A673 (cell line): ENCODE results near the gene CNTN5. TPM values are rescaled to one million over a fixed set of nuclear protein-coding genes. Genes with fewer than 3 reads are reported as not detected.
A peak's percentile ranks its signal among the peaks of the same experiment; 100 is the strongest.

Experiments used
- BruUV-seq: library from RNA; stranded (reverse); fragments of 400-500 nt; replicated peaks from 2 replicates; lab custom pipeline; 2021; lab: Mats Ljungman, UMichigan
- CTCF ChIA-PET: fragments of 300-600 bp; sonication (Branson Sonifier 250); formaldehyde crosslinking; loops from one replicate; lab custom pipeline; 2022; ENCODE audit warnings: antibody characterized with exemption; lab: Charles Lee
- POLR2A ChIA-PET: fragments of 300-600 bp; sonication (Branson Sonifier 250); formaldehyde crosslinking; loops from one replicate; lab custom pipeline; 2022; ENCODE audit warnings: antibody characterized with exemption; ENCODE audit not compliant: low non-redundant PET; lab: Charles Lee
- DNase-seq: peaks from one replicate; pipeline ENCODE4 v3.0.0-alpha.2; 2015; ENCODE audit warnings: low spot score
- H3K27ac ChIP-seq: fragments of 200-600 bp; sonication (generic); 2 replicates; pipeline ENCODE4 v1.5.1; 2016; ENCODE audit warnings: mixed run types, low read depth, mild to moderate bottlenecking, mixed read lengths, antibody characterized with exemption, low read length; ENCODE audit not compliant: poor library complexity, severe bottlenecking
- H3K27me3 ChIP-seq: fragments of 200-600 bp; sonication (generic); replicated peaks from 2 replicates; pipeline ENCODE4 v1.6.1; 2017; ENCODE audit warnings: mixed run types, low read depth, mild to moderate bottlenecking, mixed read lengths, antibody characterized with exemption, low read length; ENCODE audit not compliant: insufficient read depth, poor library complexity
- H3K36me3 ChIP-seq: fragments of 200-600 bp; sonication (generic); 2 replicates; pipeline ENCODE4 v1.6.1; 2016; ENCODE audit warnings: mixed run types, mild to moderate bottlenecking, mixed read lengths, antibody characterized with exemption, low read length; ENCODE audit not compliant: insufficient read depth, poor library complexity, severe bottlenecking
- H3K4me1 ChIP-seq: fragments of 200-600 bp; sonication (generic); 2 replicates; pipeline ENCODE4 v1.6.1; 2017; ENCODE audit warnings: mixed run types, mild to moderate bottlenecking, mixed read lengths, antibody characterized with exemption, low read length; ENCODE audit not compliant: insufficient read depth, poor library complexity, severe bottlenecking
- H3K4me3 ChIP-seq: fragments of 200-600 bp; sonication (generic); 2 replicates; pipeline ENCODE4 v1.5.1; 2016; ENCODE audit warnings: low read depth, mixed run types, mild to moderate bottlenecking, mixed read lengths, low read length; ENCODE audit not compliant: poor library complexity, severe bottlenecking
- H3K9me3 ChIP-seq: fragments of 200-600 bp; sonication (generic); 2 replicates; pipeline ENCODE4 v1.6.1; 2016; ENCODE audit warnings: mixed run types, low read depth, mild to moderate bottlenecking, mixed read lengths, antibody characterized with exemption, low read length; ENCODE audit not compliant: poor library complexity, severe bottlenecking
- EZH2 ChIP-seq: fragments of 200-600 bp; sonication (generic); IDR thresholded peaks from 2 replicates; pipeline ENCODE4 v1.6.1; 2017; ENCODE audit warnings: borderline replicate concordance, low read depth, mild to moderate bottlenecking, mixed read lengths, antibody characterized with exemption, low read length; ENCODE audit not compliant: poor library complexity, severe bottlenecking
- intact Hi-C: fragments of 100-400 bp; cut with micrococcal nuclease; formaldehyde crosslinking; loops from one replicate; pipeline ENCODE4 v1.10.0; 2022; ENCODE audit not compliant: unreplicated experiment
- total RNA-seq: library from RNA; stranded (reverse); gene quantifications from 2 replicates; pipeline ENCODE4 v1.2.3, GENCODE V29; 2021
- TF ChIP-seq, protein P1 (sequence below): fragments of 300-800, 200-600 bp; sonication (generic); conservative IDR thresholded peaks from 2 replicates; pipeline ENCODE4 v1.5.1; 2017; ENCODE audit warnings: low read depth, mild to moderate bottlenecking, antibody characterized with exemption, low read length, moderate library complexity, mixed read lengths

Gene CNTN5
- total RNA-seq, 1 experiment from 2014 or later = 0.80 TPM

DNA sequence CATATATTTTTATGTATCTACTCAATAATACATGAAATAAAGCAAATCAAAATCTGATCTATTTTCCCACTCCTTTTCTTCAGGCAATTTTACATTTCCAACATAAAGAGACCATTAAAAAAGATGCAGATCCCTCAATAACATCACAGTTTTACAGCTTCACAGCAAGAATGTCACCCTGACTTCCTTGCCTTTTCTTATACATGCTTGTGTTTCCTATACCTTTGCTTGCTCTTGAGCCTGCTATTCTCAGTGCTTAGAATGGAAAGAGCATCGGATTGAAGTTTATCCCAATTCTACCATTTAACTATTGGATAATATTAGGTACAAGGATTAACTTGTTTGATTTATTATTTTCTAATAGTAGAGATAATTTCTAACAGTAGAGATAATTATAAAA, 176.7 kb downstream of the CNTN5 start:
- H3K36me3 ChIP-seq = no peaks in the 10 kb centered on the region
- H3K9me3 ChIP-seq = no peaks in the 10 kb centered on the region
- TF ChIP-seq, protein P1, sequence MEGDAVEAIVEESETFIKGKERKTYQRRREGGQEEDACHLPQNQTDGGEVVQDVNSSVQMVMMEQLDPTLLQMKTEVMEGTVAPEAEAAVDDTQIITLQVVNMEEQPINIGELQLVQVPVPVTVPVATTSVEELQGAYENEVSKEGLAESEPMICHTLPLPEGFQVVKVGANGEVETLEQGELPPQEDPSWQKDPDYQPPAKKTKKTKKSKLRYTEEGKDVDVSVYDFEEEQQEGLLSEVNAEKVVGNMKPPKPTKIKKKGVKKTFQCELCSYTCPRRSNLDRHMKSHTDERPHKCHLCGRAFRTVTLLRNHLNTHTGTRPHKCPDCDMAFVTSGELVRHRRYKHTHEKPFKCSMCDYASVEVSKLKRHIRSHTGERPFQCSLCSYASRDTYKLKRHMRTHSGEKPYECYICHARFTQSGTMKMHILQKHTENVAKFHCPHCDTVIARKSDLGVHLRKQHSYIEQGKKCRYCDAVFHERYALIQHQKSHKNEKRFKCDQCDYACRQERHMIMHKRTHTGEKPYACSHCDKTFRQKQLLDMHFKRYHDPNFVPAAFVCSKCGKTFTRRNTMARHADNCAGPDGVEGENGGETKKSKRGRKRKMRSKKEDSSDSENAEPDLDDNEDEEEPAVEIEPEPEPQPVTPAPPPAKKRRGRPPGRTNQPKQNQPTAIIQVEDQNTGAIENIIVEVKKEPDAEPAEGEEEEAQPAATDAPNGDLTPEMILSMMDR = no peak
- no peak for TF ChIP-seq EZH2
- no peak for DNase-seq
- no peak overlapping the region for H3K27ac ChIP-seq
- H3K27me3 ChIP-seq = no peaks in the 10 kb centered on the region
- POLR2A ChIA-PET = no interaction called here
- BruUV-seq = no TSS peak
- intact Hi-C loops = no loop called here
- no peaks in the 10 kb centered on the region for H3K4me1 ChIP-seq
- no peak overlapping the region for H3K4me3 ChIP-seq
- CTCF ChIA-PET = no interaction called here

DNA sequence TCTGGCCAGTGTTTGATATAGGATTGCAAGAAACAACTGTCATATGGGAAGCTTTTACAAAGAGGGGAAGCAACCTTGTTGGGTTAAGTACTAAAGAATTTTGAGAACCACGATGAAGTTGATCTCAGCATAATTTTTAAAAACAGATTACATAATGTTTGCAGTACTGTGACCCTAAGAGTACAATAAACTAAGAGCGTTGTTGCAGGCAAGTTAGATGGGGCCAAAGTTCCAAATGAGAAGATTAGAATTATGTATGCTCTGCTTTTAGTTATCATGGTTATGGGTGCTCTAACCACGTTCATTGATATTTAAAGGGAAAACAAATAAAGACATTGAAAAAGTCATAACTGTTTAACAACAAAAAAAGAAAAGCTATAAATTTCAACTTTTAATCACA, 177.5 kb downstream of the CNTN5 start:
- CTCF ChIA-PET = no interaction called here
- no peak overlapping the region for H3K4me3 ChIP-seq
- no TSS peak for BruUV-seq
- no peak overlapping the region for H3K27ac ChIP-seq
- no peaks in the 10 kb centered on the region for H3K27me3 ChIP-seq
- TF ChIP-seq, protein P1 = no peak
- TF ChIP-seq EZH2 = no peak
- H3K4me1 ChIP-seq = no peaks in the 10 kb centered on the region
- DNase-seq = no peak
- H3K9me3 ChIP-seq = no peaks in the 10 kb centered on the region
- no peaks in the 10 kb centered on the region for H3K36me3 ChIP-seq
- intact Hi-C loops = no loop called here
- POLR2A ChIA-PET = no interaction called here

DNA sequence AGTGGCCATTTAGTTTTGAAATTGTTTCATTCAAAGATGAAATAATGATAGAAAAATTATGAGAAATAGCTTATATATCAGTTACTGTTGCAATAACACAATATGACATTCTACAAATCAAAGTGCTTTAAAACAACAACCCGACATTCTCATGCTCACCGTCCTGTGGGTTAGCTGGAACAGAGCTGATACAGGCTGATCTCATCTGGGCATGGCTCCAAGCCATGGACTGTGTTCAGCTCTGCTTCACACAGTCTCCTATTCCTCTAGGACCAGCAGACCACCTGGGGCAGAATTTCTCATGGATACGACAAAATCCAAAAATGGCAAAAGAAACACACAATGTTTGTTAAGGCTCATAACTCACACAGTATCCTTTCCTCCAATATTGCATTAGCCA, 178.6 kb downstream of the CNTN5 start:
- TF ChIP-seq, protein P1 = no peak
- no peak for TF ChIP-seq EZH2
- peak; percentile 31 for DNase-seq
- Histone ChIP-seq H3K27me3 (no peaks in the 10 kb centered on the region), H3K36me3 (no peaks in the 10 kb centered on the region), H3K4me3 (no peak overlapping the region), H3K9me3 (no peaks in the 10 kb centered on the region), H3K27ac (no peak overlapping the region), H3K4me1 (no peaks in the 10 kb centered on the region)
- BruUV-seq = no TSS peak
- CTCF ChIA-PET = no interaction called here
- intact Hi-C loops = no loop called here
- POLR2A ChIA-PET = no interaction called here
